Effector memory CD4-positive, alpha-beta T cell (primary cell): ENCODE data around the gene DKK3.

Experiments
- DNase-seq, 3 donors: peaks; one replicate each; pipeline ENCODE4 v3.0.0-alpha.2; 2020
- H3K27ac ChIP-seq: 2 replicates; pipeline ENCODE4 v1.7.0; 2013; ENCODE audit warnings: mild to moderate bottlenecking, low read length, moderate library complexity; ENCODE audit not compliant: insufficient read depth, poor library complexity, severe bottlenecking
- H3K27me3 ChIP-seq: replicated peaks from 2 replicates; pipeline ENCODE4 v1.7.0; 2013; ENCODE audit warnings: mild to moderate bottlenecking, low read length; ENCODE audit not compliant: insufficient read depth, control insufficient read depth, poor library complexity, severe bottlenecking
- H3K36me3 ChIP-seq: 2 replicates; pipeline ENCODE4 v1.7.0; 2013; ENCODE audit warnings: mild to moderate bottlenecking, low read length, moderate library complexity; ENCODE audit not compliant: control insufficient read depth, insufficient read depth
- H3K4me1 ChIP-seq: 2 replicates; pipeline ENCODE4 v1.7.0; 2013; ENCODE audit warnings: low read length, mild to moderate bottlenecking; ENCODE audit not compliant: control insufficient read depth, insufficient read depth, poor library complexity, severe bottlenecking
- H3K4me3 ChIP-seq: 2 replicates; pipeline ENCODE4 v1.7.0; 2013; ENCODE audit warnings: low read length, low read depth, mild to moderate bottlenecking; ENCODE audit not compliant: insufficient read depth, poor library complexity, severe bottlenecking
- H3K9me3 ChIP-seq: 2 replicates; pipeline ENCODE4 v1.7.0; 2013; ENCODE audit warnings: mild to moderate bottlenecking, low read length, moderate library complexity; ENCODE audit not compliant: control insufficient read depth

DKK3 gene

DNA sequence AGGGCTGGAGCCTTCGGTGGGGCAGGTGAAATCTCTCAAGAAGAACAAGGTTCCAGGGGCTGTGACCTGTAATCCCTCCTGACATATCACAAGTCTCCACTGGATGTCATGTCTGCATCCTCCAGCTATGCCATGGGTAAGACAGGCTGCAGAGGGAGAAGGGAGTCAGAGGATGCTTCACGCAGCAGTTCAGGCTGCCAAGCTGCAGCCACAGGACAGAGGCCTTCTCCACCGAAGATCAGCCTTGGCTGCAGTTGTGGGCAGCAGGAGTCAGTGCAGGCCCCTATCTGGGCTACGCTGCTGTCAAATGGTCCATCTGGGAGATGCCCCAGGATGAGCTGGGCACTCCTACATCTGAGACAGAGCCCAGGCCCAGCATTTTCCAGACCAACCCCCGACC, 25.0 kb downstream of the DKK3 start:
- H3K36me3 ChIP-seq = no peaks in the 10 kb centered on the region
- no peak overlapping the region for H3K4me3 ChIP-seq
- H3K27ac ChIP-seq = no peak overlapping the region
- no peaks in the 10 kb centered on the region for H3K9me3 ChIP-seq
- H3K4me1 ChIP-seq = no peaks in the 10 kb centered on the region
- no peak for DNase-seq
- no peaks in the 10 kb centered on the region for H3K27me3 ChIP-seq

GRCh38 chr11:11982975-11983374, 25.5 kb downstream of the DKK3 start:
- Histone ChIP-seq H3K27ac (no peak overlapping the region), H3K9me3 (no peaks in the 10 kb centered on the region), H3K36me3 (no peaks in the 10 kb centered on the region), H3K27me3 (no peaks in the 10 kb centered on the region), H3K4me1 (no peaks in the 10 kb centered on the region), H3K4me3 (no peak overlapping the region)
- no peak for DNase-seq

DNA sequence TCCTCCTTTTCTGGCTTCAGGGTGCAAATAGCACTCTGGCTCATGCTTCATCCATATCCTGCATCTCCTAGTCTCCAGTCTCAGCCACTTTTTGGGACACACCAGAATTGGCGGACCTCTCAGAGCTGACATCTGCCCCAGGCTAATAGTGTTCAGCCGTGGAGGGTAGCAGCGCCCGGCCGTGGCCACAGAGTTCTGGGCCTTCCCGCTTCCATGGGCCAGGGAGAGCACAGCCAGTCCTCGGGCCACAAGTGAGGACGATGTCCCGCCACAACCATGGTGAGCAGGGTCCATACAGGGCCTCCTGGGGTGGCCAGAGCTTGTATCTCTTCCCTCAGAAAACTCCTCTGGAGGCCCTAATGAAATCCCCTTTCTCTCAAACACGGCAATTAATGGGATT, 26.0 kb downstream of the DKK3 start:
- no peaks in the 10 kb centered on the region for H3K36me3 ChIP-seq
- H3K9me3 ChIP-seq = no peaks in the 10 kb centered on the region
- H3K4me1 ChIP-seq = no peaks in the 10 kb centered on the region
- H3K27ac ChIP-seq = no peak overlapping the region
- no peak overlapping the region for H3K4me3 ChIP-seq
- DNase-seq = no peak
- no peaks in the 10 kb centered on the region for H3K27me3 ChIP-seq

- no peak overlapping the region for H3K4me3 ChIP-seq
- no peaks in the 10 kb centered on the region for H3K27me3 ChIP-seq
- H3K4me1 ChIP-seq = no peaks in the 10 kb centered on the region
- DNase-seq = no peak
- H3K27ac ChIP-seq = no peak overlapping the region
- H3K36me3 ChIP-seq = no peaks in the 10 kb centered on the region
- H3K9me3 ChIP-seq = no peaks in the 10 kb centered on the region
Measured at GRCh38 chr11:11981840-11982239, 26.6 kb downstream of the DKK3 start.

- H3K36me3 ChIP-seq = no peaks in the 10 kb centered on the region
Measured at GRCh38 chr11:11981364-11981763, 27.1 kb downstream of the DKK3 start.

DNA sequence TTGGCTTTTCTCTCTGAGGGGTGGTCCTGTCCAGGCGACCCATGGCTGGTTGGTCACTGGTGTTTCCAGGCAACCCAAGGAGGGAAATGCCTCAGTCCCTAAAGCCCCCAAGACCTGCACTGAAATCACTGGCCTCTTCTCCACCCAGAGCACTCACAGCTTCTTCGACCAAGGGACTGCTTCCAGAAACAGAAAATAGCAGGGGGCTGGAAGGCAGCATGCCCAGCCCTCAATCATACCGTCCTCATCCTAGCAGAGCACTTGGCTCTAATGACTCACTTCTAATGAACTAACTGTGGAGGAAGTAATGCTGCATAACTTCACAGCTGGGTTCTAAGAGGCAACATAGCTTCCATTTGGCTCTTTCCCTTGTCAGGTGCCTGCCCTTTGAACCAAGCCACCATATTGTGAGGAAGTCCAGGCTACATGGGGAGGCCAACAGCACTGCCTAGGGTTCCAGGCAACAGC, 27.6 kb downstream of the DKK3 start:
- no peaks in the 10 kb centered on the region for H3K27me3 ChIP-seq
- no peak overlapping the region for H3K4me3 ChIP-seq
- no peaks in the 10 kb centered on the region for H3K4me1 ChIP-seq
- DNase-seq = no peak
- H3K9me3 ChIP-seq = no peaks in the 10 kb centered on the region
- H3K27ac ChIP-seq = no peak overlapping the region
- H3K36me3 ChIP-seq = no peaks in the 10 kb centered on the region

More at GRCh38 chr11:11981364-11981763, 27.1 kb downstream of the DKK3 start:
- H3K9me3 ChIP-seq = no peaks in the 10 kb centered on the region
- no peak overlapping the region for H3K27ac ChIP-seq
- H3K4me3 ChIP-seq = no peak overlapping the region
- no peaks in the 10 kb centered on the region for H3K27me3 ChIP-seq
- H3K4me1 ChIP-seq = no peaks in the 10 kb centered on the region
- no peak for DNase-seq

- Histone ChIP-seq H3K27me3 (no peaks in the 10 kb centered on the region), H3K27ac (no peak overlapping the region), H3K4me1 (no peaks in the 10 kb centered on the region), H3K4me3 (no peak overlapping the region), H3K36me3 (no peaks in the 10 kb centered on the region), H3K9me3 (no peaks in the 10 kb centered on the region)
- no peak for DNase-seq
Measured at GRCh38 chr11:11980200-11980599, 28.2 kb downstream of the DKK3 start.

GRCh38 chr11:11979488-11980117, 28.8 kb downstream of the DKK3 start:
- Histone ChIP-seq H3K27ac (no peak overlapping the region), H3K4me1 (no peaks in the 10 kb centered on the region)
- DNase-seq = no peak

GRCh38 chr11:11978792-11979487, 29.5 kb downstream of the DKK3 start:
- Histone ChIP-seq H3K4me3 (no peak overlapping the region), H3K36me3 (no peaks in the 10 kb centered on the region), H3K27me3 (no peaks in the 10 kb centered on the region), H3K9me3 (no peaks in the 10 kb centered on the region), H3K4me1 (no peaks in the 10 kb centered on the region), H3K27ac (no peak overlapping the region)
- no peak for DNase-seq

More at GRCh38 chr11:11979488-11980117, 28.8 kb downstream of the DKK3 start:
- Histone ChIP-seq H3K27me3 (no peaks in the 10 kb centered on the region), H3K36me3 (no peaks in the 10 kb centered on the region), H3K4me3 (no peak overlapping the region), H3K9me3 (no peaks in the 10 kb centered on the region)

DNA sequence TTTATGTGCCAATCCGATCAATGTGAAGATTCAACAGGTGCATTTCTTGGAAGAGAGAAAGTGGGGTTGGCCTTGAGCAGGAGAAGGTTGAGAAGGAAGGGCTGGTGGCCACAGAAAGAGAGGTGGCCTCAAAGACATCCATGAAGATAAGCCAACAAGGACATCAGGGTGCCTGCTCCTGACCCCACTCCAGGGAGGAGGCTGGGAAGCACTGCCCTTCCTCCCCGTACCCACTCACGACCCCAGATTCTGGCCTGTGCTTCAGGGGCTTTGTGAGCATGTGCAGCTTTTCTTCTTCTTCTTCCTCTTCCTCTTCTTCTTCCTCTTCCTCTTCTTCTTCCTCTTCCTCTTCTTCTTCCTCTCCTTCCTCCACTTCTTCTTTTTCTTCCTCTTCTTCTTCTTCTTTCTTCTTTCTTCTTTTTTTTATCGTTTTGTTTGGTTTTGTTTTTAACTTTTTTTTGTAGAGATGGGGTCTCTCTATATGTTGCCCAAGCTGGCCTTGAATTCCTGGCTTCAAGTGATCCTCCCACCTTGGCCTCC, 30.3 kb downstream of the DKK3 start:
- DNase-seq = no peak
- Histone ChIP-seq H3K36me3 (no peaks in the 10 kb centered on the region), H3K4me3 (no peak overlapping the region), H3K27me3 (no peaks in the 10 kb centered on the region), H3K9me3 (no peaks in the 10 kb centered on the region), H3K27ac (no peak overlapping the region), H3K4me1 (no peaks in the 10 kb centered on the region)
